K562 (cell line): ENCODE measurements around the gene GBA2. TPM values are rescaled to one million over a fixed set of nuclear protein-coding genes. Genes with fewer than 3 reads are reported as not detected.

Experiments
- ARID2 ChIP-seq: fragments of 450-650 bp; IDR thresholded peaks from 2 replicates; pipeline ENCODE4 v1.6.1; 2017; ENCODE audit warnings: antibody characterized with exemption, mild to moderate bottlenecking
- BRF1 ChIP-seq: IDR thresholded peaks from 3 replicates; pipeline ENCODE4 v1.6.1; 2011; ENCODE audit warnings: borderline replicate concordance, mild to moderate bottlenecking; ENCODE audit not compliant: insufficient read length; ENCODE audit errors: extremely low read depth
- CHCHD3 ChIP-seq: fragments of 250-450 bp; sonication (Bioruptor Pico); IDR thresholded peaks from 2 replicates; pipeline ENCODE4 v2.1.2; 2022; ENCODE audit warnings: mild to moderate bottlenecking
- CTCF ChIP-seq, 3 experiments: IDR thresholded peaks in 2 of 3; conservative IDR thresholded peaks in 1 of 3; 2 replicates each; pipeline ENCODE4 v1.5.1; 2011 to 2012; ENCODE audit warnings: low read length in 3 of 3, mild to moderate bottlenecking in 3 of 3, control low read depth in 2 of 3, improper control_type of control experiment in 1 of 3, inconsistent platforms in 1 of 3, low read depth in 1 of 3, mixed read lengths in 1 of 3, moderate library complexity in 1 of 3; ENCODE audit not compliant: insufficient read depth in 2 of 3
- FIP1L1 ChIP-seq: fragments of 200-400 bp; formaldehyde crosslinking; IDR thresholded peaks from 2 replicates; pipeline ENCODE4 v1.6.1; 2018; ENCODE audit warnings: mild to moderate bottlenecking, low read depth, low read length; ENCODE audit not compliant: poor library complexity, severe bottlenecking
- GATA2 ChIP-seq: sonication (generic); formaldehyde crosslinking; IDR thresholded peaks from 2 replicates; pipeline ENCODE4 v1.4.0; 2020; ENCODE audit warnings: mild to moderate bottlenecking, missing genetic modification reagents
- JUND ChIP-seq, 2 experiments: IDR thresholded peaks; 2 replicates in 1 of 2; 3 replicates in 1 of 2; pipeline ENCODE4 v1.6.1; 2011; ENCODE audit warnings: borderline replicate concordance in 2 of 2, low read depth in 2 of 2, low read length in 2 of 2, improper control_type of control experiment in 1 of 2, missing biosample characterization in 1 of 2, missing genetic modification characterization in 1 of 2, missing genetic modification reagents in 1 of 2
- SMC3 ChIP-seq: conservative IDR thresholded peaks from 2 replicates; pipeline ENCODE4 v1.6.1; 2011; ENCODE audit warnings: low read depth, low read length, improper control_type of control experiment; ENCODE audit not compliant: insufficient read depth
- TSC22D4 ChIP-seq: fragments of 450-650 bp; IDR thresholded peaks from 2 replicates; pipeline ENCODE4 v1.6.1; 2016; ENCODE audit warnings: missing genetic modification characterization, missing biosample characterization, control low read depth
- ZBTB33 ChIP-seq: sonication (generic); formaldehyde crosslinking; IDR thresholded peaks from 2 replicates; pipeline ENCODE4 v1.8.1; 2023; ENCODE audit warnings: mild to moderate bottlenecking, missing genetic modification reagents
- ZFP1 ChIP-seq: fragments of 450-650 bp; formaldehyde crosslinking; IDR thresholded peaks from 2 replicates; pipeline ENCODE4 v1.4.0; 2020; ENCODE audit warnings: mild to moderate bottlenecking, mixed read lengths
- ZNF24 ChIP-seq: fragments of 450-650 bp; IDR thresholded peaks from 2 replicates; pipeline ENCODE4 v1.6.1; 2016
- ZNF609 ChIP-seq: sonication (generic); formaldehyde crosslinking; IDR thresholded peaks from 2 replicates; pipeline ENCODE4 v1.8.1; 2023; ENCODE audit warnings: missing genetic modification reagents, mild to moderate bottlenecking, borderline replicate concordance
- polyA plus RNA-seq, 8 experiments: library from polyadenylated mRNA; depleted of rRNA in 4 of 8; stranded (reverse) in 5 of 8; unstranded in 3 of 8; fragments of >200 nt; fragmentation: Nextera tagmentation in 2 of 8; fragmentation: Illumina TruSeq in 1 of 8; extraction: Ambion mirVana in 2 of 8; extraction: Trizol in 1 of 8; gene quantifications; 2 replicates each; pipeline versions ENCODE4 v1.2.1 to v1.2.3, GENCODE V29; 2011 to 2014; ENCODE audit warnings: inconsistent platforms in 1 of 8, missing spikeins in 1 of 8
- total RNA-seq, 7 experiments: library from RNA; depleted of rRNA in 6 of 7; stranded (reverse); fragments of >200 nt in 6 of 7; fragmentation: Illumina TruSeq in 2 of 7; extraction: Trizol in 2 of 7; gene quantifications; 2 replicates each; pipeline versions ENCODE4 v1.2.1 to v1.2.3, GENCODE V29; 2011 to 2021; ENCODE audit warnings: low replicate concordance in 1 of 7

GBA2 gene
- total and polyA plus RNA-seq, 9 of the 15 experiments (the other 6 are each of a cell fraction or from before 2014, with no cell fraction given), result 14.1 to 60.4 (median 32.1) TPM

GRCh38 chr9:35790385-35791296, 41.6 kb upstream of the GBA2 start (continued):
- no peak for TF ChIP-seq BRF1
- no peak for TF ChIP-seq ZFP1 (CRISPR knock-in tag)
- TF ChIP-seq CTCF (IDR thresholded peaks at IDR 0.05 in 2 of 3, conservative IDR thresholded peaks at IDR 0.05 in 1 of 3; ENCODE audit: insufficient read depth in 2 of 3, low read depth in 1 of 3, low read length in 3 of 3), result peak; percentile 81 to 90 (median 86)
- 0 out of 2 replicates have a peak, but pooled peaks have one; percentile 15 for TF ChIP-seq GATA2
- peak; percentile 64 for TF ChIP-seq SMC3
- 0 out of 2 replicates have a peak, but pooled peaks have one; percentile 19 for TF ChIP-seq JUND (IDR thresholded peaks at IDR 0.05; ENCODE audit: borderline replicate concordance, low read depth, low read length)
- TF ChIP-seq JUND (tag; IDR thresholded peaks at IDR 0.05; ENCODE audit: borderline replicate concordance, low read depth, low read length), result no peak
- no peak for TF ChIP-seq ZNF609 (CRISPR knock-in tag)
- peak; percentile 32; the same call in 1 of the 2 replicates for TF ChIP-seq ARID2
- TF ChIP-seq TSC22D4 (tag), result no peak
- no peak for TF ChIP-seq FIP1L1
- no peak for TF ChIP-seq ZBTB33
- no peak for TF ChIP-seq CHCHD3
- TF ChIP-seq ZNF24, result no peak
